PFSK-1 (cell line): ENCODE measurements around the gene INPP5J.

Experiments
- FOXP2 ChIP-seq: optimal IDR thresholded peaks from 2 replicates; pipeline ENCODE3; 2011; ENCODE audit warnings: borderline replicate concordance, control low read depth, inconsistent platforms; ENCODE audit not compliant: insufficient read depth; ENCODE audit errors: extremely low read length, extremely low read depth
- POLR2AphosphoS5 ChIP-seq: IDR thresholded peaks from 2 replicates; pipeline ENCODE4 v1.6.1; 2012; ENCODE audit warnings: low read depth, mild to moderate bottlenecking, control low read depth, low read length, moderate library complexity
- REST ChIP-seq, 2 experiments: IDR thresholded peaks; 2 replicates each; pipeline versions ENCODE4 v1.6.1 to v1.8.0; 2011 to 2012; ENCODE audit warnings: low read depth in 2 of 2, low read length in 2 of 2, control low read depth in 1 of 2, inconsistent platforms in 1 of 2, mild to moderate bottlenecking in 1 of 2, moderate library complexity in 1 of 2; ENCODE audit not compliant: insufficient read depth in 1 of 2
- SIN3A ChIP-seq: IDR thresholded peaks from 2 replicates; pipeline ENCODE4 v1.6.1; 2012; ENCODE audit warnings: mild to moderate bottlenecking, low read length, moderate library complexity, borderline replicate concordance; ENCODE audit not compliant: insufficient read depth
- TAF1 ChIP-seq: IDR thresholded peaks from 2 replicates; pipeline ENCODE4 v1.6.1; 2012; ENCODE audit warnings: low read length, control low read depth, borderline replicate concordance; ENCODE audit not compliant: insufficient read depth

Gene INPP5J

GRCh38 chr22:31134688-31135087, 11.9 kb downstream of the INPP5J start:
- no peak for TF ChIP-seq FOXP2
- no peak for TF ChIP-seq TAF1
- no peak for TF ChIP-seq SIN3A
- no peak for TF ChIP-seq REST (IDR thresholded peaks at IDR 0.05; ENCODE audit: insufficient read depth in 1 of 2, low read depth in 2 of 2, low read length in 2 of 2)
- TF ChIP-seq POLR2AphosphoS5, result no peak

- TF ChIP-seq SIN3A, result no peak
- TF ChIP-seq REST (IDR thresholded peaks at IDR 0.05; ENCODE audit: insufficient read depth in 1 of 2, low read depth in 2 of 2, low read length in 2 of 2), result no peak
- no peak for TF ChIP-seq POLR2AphosphoS5
- no peak for TF ChIP-seq FOXP2
- TF ChIP-seq TAF1, result no peak
These were observed 12.9 kb downstream of the INPP5J start for GRCh38 chr22:31135706-31136105.

GRCh38 chr22:31136155-31136554, 13.4 kb downstream of the INPP5J start:
- TF ChIP-seq SIN3A (no peak), FOXP2 (no peak), POLR2AphosphoS5 (no peak), REST (IDR thresholded peaks at IDR 0.05; ENCODE audit: insufficient read depth in 1 of 2, low read depth in 2 of 2, low read length in 2 of 2) (no peak), TAF1 (no peak)

GRCh38 chr22:31136711-31137110, 13.9 kb downstream of the INPP5J start:
- TF ChIP-seq POLR2AphosphoS5, result no peak
- no peak for TF ChIP-seq TAF1
- no peak for TF ChIP-seq REST (IDR thresholded peaks at IDR 0.05; ENCODE audit: insufficient read depth in 1 of 2, low read depth in 2 of 2, low read length in 2 of 2)
- no peak for TF ChIP-seq SIN3A
- TF ChIP-seq FOXP2, result no peak

- TF ChIP-seq REST (IDR thresholded peaks at IDR 0.05; ENCODE audit: insufficient read depth in 1 of 2, low read depth in 2 of 2, low read length in 2 of 2) (no peak), SIN3A (no peak), TAF1 (no peak), FOXP2 (no peak), POLR2AphosphoS5 (no peak)
These were observed 15.0 kb downstream of the INPP5J start for GRCh38 chr22:31137721-31138120.
